ENCODE data around the gene B4GALNT2. TPM values are rescaled to one million over a fixed set of nuclear protein-coding genes. Genes with fewer than 3 reads are reported as not detected.
"Not testable (repeated sequence)": the region's sequence is repeated elsewhere in the genome, so short reads cannot be mapped to it uniquely, and the experiment has no call there.

B4GALNT2 gene
- total RNA-seq, 1 donor from 2014 or later = not detected

GRCh38 chr17:49168706-49169105 is 36.1 kb downstream of the B4GALNT2 start:
- Histone ChIP-seq H3K27me3 (no peaks in the 10 kb centered on the region), H3K4me3 (no peak overlapping the region), H3K36me3 (no peaks in the 10 kb centered on the region), H3K27ac (no peak overlapping the region), H3K4me1 (no peaks in the 10 kb centered on the region), H3K9me3 (no peaks in the 10 kb centered on the region)
- DNase-seq (ENCODE audit: extremely low spot score in 2 of 2) = no peak
- intact Hi-C loops (cut with DNase I) = no loop called here
- no peak for TF ChIP-seq POLR2AphosphoS5 (IDR thresholded peaks at IDR 0.05; ENCODE audit: insufficient read depth in 1 of 2, low read depth in 1 of 2)
- TF ChIP-seq CTCF (IDR thresholded peaks at IDR 0.05) = no peak
- TF ChIP-seq POLR2A (IDR thresholded peaks at IDR 0.05) = no peak

GRCh38 chr17:49170216-49170615 is 37.6 kb downstream of the B4GALNT2 start:
- no peak for TF ChIP-seq POLR2AphosphoS5 (IDR thresholded peaks at IDR 0.05; ENCODE audit: insufficient read depth in 1 of 2, low read depth in 1 of 2)
- no peak for TF ChIP-seq POLR2A (IDR thresholded peaks at IDR 0.05)
- no peak for TF ChIP-seq CTCF (IDR thresholded peaks at IDR 0.05)
- no peaks in the 10 kb centered on the region for H3K36me3 ChIP-seq
- H3K27ac ChIP-seq = no peak overlapping the region
- intact Hi-C loops (cut with DNase I) = no loop called here
- H3K27me3 ChIP-seq = no peaks in the 10 kb centered on the region
- peaks cover 2% of the 10 kb centered on the region for H3K9me3 ChIP-seq
- no peak overlapping the region for H3K4me3 ChIP-seq
- DNase-seq (ENCODE audit: extremely low spot score in 2 of 2) = no peak
- H3K4me1 ChIP-seq = no peaks in the 10 kb centered on the region

- H3K4me1 ChIP-seq; H3K27ac ChIP-seq; intact Hi-C loops (cut with DNase I); H3K27me3 ChIP-seq; DNase-seq (ENCODE audit: extremely low spot score in 2 of 2); H3K9me3 ChIP-seq; H3K36me3 ChIP-seq; H3K4me3 ChIP-seq: not testable (repeated sequence)
Observed at GRCh38 chr17:49170711-49171110, 38.1 kb downstream of the B4GALNT2 start.

GRCh38 chr17:49175978-49176377 is 43.4 kb downstream of the B4GALNT2 start:
- not testable (repeated sequence) for H3K4me3 ChIP-seq; H3K27ac ChIP-seq; H3K27me3 ChIP-seq; DNase-seq (ENCODE audit: extremely low spot score in 2 of 2); H3K36me3 ChIP-seq; H3K4me1 ChIP-seq
- H3K9me3 ChIP-seq = peaks cover 15% of the 10 kb centered on the region
- intact Hi-C loops (cut with DNase I) = loop anchor here (5.0 kb wide), 1 partner anchor 51 kb away; no protein-coding TSS in a partner anchor

GRCh38 chr17:49180303-49180702 is 47.7 kb downstream of the B4GALNT2 start:
- intact Hi-C loops (cut with DNase I) = no loop called here
- no peaks in the 10 kb centered on the region for H3K36me3 ChIP-seq
- no peak overlapping the region for H3K27ac ChIP-seq
- H3K9me3 ChIP-seq = peaks cover 12% of the 10 kb centered on the region
- no peaks in the 10 kb centered on the region for H3K27me3 ChIP-seq
- H3K4me1 ChIP-seq = no peaks in the 10 kb centered on the region
- TF ChIP-seq CTCF (IDR thresholded peaks at IDR 0.05) = peak in 2 of 3 experiments; percentile 68 to 72
- no peak for TF ChIP-seq POLR2A (IDR thresholded peaks at IDR 0.05)
- H3K4me3 ChIP-seq = no peak overlapping the region
- DNase-seq (ENCODE audit: extremely low spot score in 2 of 2) = no peak

GRCh38 chr17:49180998-49181635 is 48.5 kb downstream of the B4GALNT2 start:
- Histone ChIP-seq H3K36me3 (no peaks in the 10 kb centered on the region), H3K4me3 (no peak overlapping the region), H3K27ac (no peak overlapping the region), H3K4me1 (no peaks in the 10 kb centered on the region), H3K27me3 (no peaks in the 10 kb centered on the region), H3K9me3 (peaks cover 6% of the 10 kb centered on the region)
- intact Hi-C loops (cut with DNase I) = no loop called here
- no peak for DNase-seq (ENCODE audit: extremely low spot score in 2 of 2)
- TF ChIP-seq POLR2AphosphoS5 (IDR thresholded peaks at IDR 0.05; ENCODE audit: insufficient read depth in 1 of 2, low read depth in 1 of 2) = no peak
- no peak for TF ChIP-seq CTCF (IDR thresholded peaks at IDR 0.05)
- no peak for TF ChIP-seq POLR2A (IDR thresholded peaks at IDR 0.05)
